Measurements from ENCODE around the gene PCDHGB3.
A peak's percentile ranks its signal among the peaks of the same experiment; 100 is the strongest.
"Not testable (repeated sequence)": the region's sequence is repeated elsewhere in the genome, so short reads cannot be mapped to it uniquely, and the experiment has no call there.

Gene PCDHGB3

DNA sequence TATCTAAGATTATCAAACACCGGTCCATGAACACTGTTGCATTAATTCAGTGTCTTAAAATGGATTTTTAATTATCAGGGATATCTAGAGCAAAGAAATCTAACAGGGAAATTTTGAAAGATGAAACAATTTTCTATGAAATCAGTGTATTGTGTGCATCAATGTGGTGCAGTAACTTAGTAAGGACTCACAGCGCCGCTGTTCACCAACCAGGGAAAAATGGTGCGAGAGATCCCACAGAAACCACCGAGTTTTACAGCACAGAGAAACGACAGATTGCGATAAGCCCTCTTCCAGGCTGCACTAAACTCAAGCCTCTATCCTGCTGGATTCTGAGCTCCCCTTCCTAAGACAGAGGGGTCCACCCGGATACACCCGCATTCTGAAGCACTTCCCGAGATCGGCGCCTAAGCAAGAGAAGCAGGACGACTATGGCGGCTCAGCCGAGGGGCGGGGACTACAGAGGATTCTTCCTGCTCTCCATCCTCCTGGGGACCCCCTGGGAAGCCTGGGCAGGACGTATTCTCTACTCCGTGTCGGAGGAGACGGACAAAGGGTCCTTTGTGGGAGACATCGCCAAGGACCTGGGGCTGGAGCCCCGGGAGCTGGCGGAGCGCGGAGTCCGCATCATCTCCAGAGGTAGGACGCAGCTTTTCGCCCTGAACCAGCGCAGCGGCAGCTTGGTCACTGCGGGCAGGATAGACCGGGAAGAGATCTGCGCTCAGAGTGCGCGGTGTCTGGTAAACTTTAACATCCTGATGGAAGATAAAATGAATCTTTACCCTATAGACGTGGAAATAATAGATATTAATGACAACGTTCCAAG lies 12.6 kb downstream of the PCDHGB3 start, which contains the start of gene PCDHGA7:
Gene PCDHGA7, plus strand, starts transcription at position 274 of the 826 bp plus-strand sequence. Its CDS starts 158 bp downstream, at position 432.
- no peak within 1 kb of the TSS for H3K27ac ChIP-seq
- TF ChIP-seq CTCF (conservative IDR thresholded peaks at IDR 0.05), result peak; percentile 74
- no peak for TF ChIP-seq ZFX (IDR thresholded peaks at IDR 0.05)

- no peak overlapping the region for H3K27ac ChIP-seq
- no peak for TF ChIP-seq CTCF (conservative IDR thresholded peaks at IDR 0.05)
- TF ChIP-seq ZFX (IDR thresholded peaks at IDR 0.05), result no peak
Observed at GRCh38 chr5:141383345-141383744, 13.3 kb downstream of the PCDHGB3 start.

DNA sequence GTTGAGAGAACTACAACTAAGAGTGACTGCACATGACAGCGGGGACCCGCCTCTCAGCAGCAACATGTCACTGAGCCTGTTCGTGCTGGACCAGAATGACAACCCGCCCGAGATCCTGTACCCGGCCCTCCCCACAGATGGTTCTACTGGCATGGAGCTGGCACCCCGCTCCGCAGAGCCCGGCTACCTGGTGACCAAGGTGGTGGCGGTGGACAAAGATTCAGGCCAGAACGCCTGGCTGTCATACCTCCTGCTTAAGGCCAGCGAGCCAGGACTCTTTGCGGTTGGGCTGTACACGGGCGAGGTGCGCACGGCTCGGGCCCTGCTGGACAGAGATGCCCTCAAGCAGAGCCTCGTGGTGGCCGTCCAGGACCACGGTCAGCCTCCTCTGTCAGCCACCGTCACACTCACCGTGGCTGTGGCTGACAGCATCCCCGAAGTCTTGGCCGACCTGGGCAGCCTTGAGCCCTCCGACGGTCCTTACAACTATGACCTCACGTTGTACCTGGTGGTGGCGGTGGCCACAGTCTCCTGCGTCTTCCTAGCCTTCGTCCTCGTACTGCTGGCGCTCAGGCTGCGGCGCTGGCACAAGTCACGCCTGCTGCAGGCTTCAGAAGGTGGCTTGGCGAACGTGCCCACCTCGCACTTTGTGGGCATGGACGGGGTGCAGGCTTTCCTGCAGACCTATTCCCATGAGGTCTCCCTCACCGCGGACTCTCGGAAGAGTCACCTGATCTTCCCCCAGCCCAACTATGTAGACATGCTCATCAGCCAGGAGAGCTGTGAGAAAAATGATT lies 14.6 kb downstream of the PCDHGB3 start:
- TF ChIP-seq CTCF (conservative IDR thresholded peaks at IDR 0.05), result no peak
- no peak for TF ChIP-seq ZFX (IDR thresholded peaks at IDR 0.05)
- no peak overlapping the region for H3K27ac ChIP-seq

DNA sequence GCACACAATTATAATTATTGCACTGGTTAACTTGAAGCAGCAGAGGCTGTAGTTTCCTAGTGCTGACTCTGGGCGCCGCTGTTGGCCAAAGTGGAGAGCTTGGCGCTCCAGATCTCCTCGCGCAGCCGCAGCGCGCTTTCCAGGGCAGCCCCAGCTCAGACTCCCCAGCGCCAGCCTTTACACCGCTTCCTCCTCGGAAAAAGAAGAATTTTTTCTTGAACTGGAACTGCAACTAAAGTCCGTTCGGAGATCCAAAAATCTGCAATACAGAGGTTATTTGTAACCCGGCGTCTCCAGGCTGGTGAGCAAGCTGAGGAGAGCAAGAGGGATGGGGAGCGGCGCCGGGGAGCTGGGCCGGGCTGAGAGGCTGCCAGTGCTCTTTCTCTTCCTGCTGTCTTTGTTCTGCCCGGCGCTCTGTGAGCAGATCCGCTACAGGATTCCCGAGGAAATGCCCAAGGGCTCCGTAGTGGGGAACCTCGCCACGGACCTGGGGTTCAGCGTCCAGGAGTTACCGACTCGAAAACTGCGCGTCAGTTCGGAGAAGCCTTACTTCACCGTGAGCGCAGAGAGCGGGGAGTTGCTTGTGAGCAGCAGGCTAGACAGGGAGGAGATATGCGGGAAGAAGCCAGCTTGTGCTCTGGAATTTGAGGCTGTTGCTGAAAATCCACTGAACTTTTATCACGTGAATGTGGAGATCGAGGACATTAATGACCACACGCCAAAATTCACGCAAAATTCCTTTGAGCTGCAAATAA lies 17.7 kb downstream of the PCDHGB3 start, which contains the start of gene PCDHGB4:
Gene PCDHGB4, plus strand, starts transcription at position 142 of the 755 bp plus-strand sequence. Its CDS starts 187 bp downstream, at position 329.
- not testable (repeated sequence) for H3K27ac ChIP-seq

GRCh38 chr5:141388661-141389060 lies 18.6 kb downstream of the PCDHGB3 start:
- no peak overlapping the region for H3K27ac ChIP-seq
- TF ChIP-seq ZFX (IDR thresholded peaks at IDR 0.05) (no peak), CTCF (conservative IDR thresholded peaks at IDR 0.05) (no peak)

More for the DNA sequence above, 17.7 kb downstream of the PCDHGB3 start, which contains the start of gene PCDHGB4:
- TF ChIP-seq CTCF (conservative IDR thresholded peaks at IDR 0.05), result peak; percentile 75

- TF ChIP-seq ZFX (IDR thresholded peaks at IDR 0.05) (no peak), CTCF (conservative IDR thresholded peaks at IDR 0.05) (no peak)
Observed at GRCh38 chr5:141389153-141390042, 19.4 kb downstream of the PCDHGB3 start.

More at GRCh38 chr5:141389153-141390042, 19.4 kb downstream of the PCDHGB3 start:
- no peak overlapping the region for H3K27ac ChIP-seq
